K562 (cell line): ENCODE results near the gene DIP2A. TPM values are rescaled to one million over a fixed set of nuclear protein-coding genes. Genes with fewer than 3 reads are reported as not detected.

Source experiments
- ATAC-seq: fragments of 200-7000 bp; cut with Tn5 transposase; 3 replicates; pipeline ENCODE4 v1.9.1; 2020; ENCODE audit warnings: moderate library complexity
- BruUV-seq: library from RNA; stranded (reverse); fragments of 400-500 nt; replicated peaks from 2 replicates; lab custom pipeline; 2021; lab: Mats Ljungman, UMichigan
- CTCF ChIA-PET: fragments of 300-600 bp; formaldehyde crosslinking; extraction: SDS; loops from one replicate; lab custom pipeline; 2021; ENCODE audit warnings: low intra/inter-chr PET ratio; lab: Yijun Ruan, JAX
- POLR2A ChIA-PET: fragments of 300-600, 350-650 bp; sonication (Branson Sonifier 250); formaldehyde crosslinking; extraction: SDS; loops from one replicate; lab custom pipeline; 2021; ENCODE audit warnings: antibody characterized with exemption, inconsistent platforms; lab: Yijun Ruan, JAX
- DNase-seq, 4 experiments: peaks; one replicate each; pipeline versions ENCODE4 v3.0.0 to v3.0.0-alpha.2; 2011 to 2018; ENCODE audit warnings: low spot score in 3 of 4, mixed read lengths in 3 of 4; ENCODE audit errors: extremely low read depth in 1 of 4
- FAIRE-seq: peaks from 2 replicates; lab custom pipeline; 2011; peaks lifted over from hg19 to GRCh38; lab: Jason Lieb, UNC
- H2AFZ ChIP-seq: 2 replicates; pipeline ENCODE4 v1.6.0; 2011; ENCODE audit warnings: low read depth, low read length, control low read depth, inconsistent platforms
- H3K27ac ChIP-seq: fragments of 200-600 bp; 3 replicates; pipeline ENCODE4 v1.8.0; 2011; ENCODE audit warnings: low read depth, mild to moderate bottlenecking, control low read depth, inconsistent platforms, low read length, moderate library complexity, mixed read lengths; ENCODE audit errors: extremely low read depth
- H3K27me3 ChIP-seq, 2 experiments: fragments of 300-600 bp in 1 of 2; 2 replicates in 1 of 2; 3 replicates in 1 of 2; pipeline versions ENCODE4 v1.6.0 to v1.8.0; 2011; ENCODE audit warnings: inconsistent platforms in 2 of 2, low read length in 2 of 2, mild to moderate bottlenecking in 1 of 2, mixed read lengths in 1 of 2, moderate library complexity in 1 of 2; ENCODE audit not compliant: control insufficient read depth in 2 of 2, insufficient read depth in 2 of 2
- H3K36me3 ChIP-seq: fragments of 300-600 bp; 3 replicates; pipeline ENCODE4 v1.8.0; 2011; ENCODE audit warnings: mild to moderate bottlenecking, low read length, inconsistent platforms; ENCODE audit not compliant: control insufficient read depth, insufficient read depth
- H3K4me1 ChIP-seq, 2 experiments: fragments of 200-600 bp in 1 of 2; replicated peaks in 1 of 2; 2 replicates in 1 of 2; 3 replicates in 1 of 2; pipeline versions ENCODE4 v1.5.1 to v1.8.0; 2011; ENCODE audit warnings: inconsistent platforms in 2 of 2, low read length in 2 of 2, mild to moderate bottlenecking in 1 of 2, mixed read lengths in 1 of 2, moderate library complexity in 1 of 2; ENCODE audit not compliant: control insufficient read depth in 2 of 2, insufficient read depth in 2 of 2
- H3K4me2 ChIP-seq: 2 replicates; pipeline ENCODE4 v1.6.1; 2011; ENCODE audit warnings: low read length, control low read depth, inconsistent platforms, mixed read lengths; ENCODE audit not compliant: insufficient read depth
- H3K4me3 ChIP-seq: fragments of 200-600 bp; sonication (generic), shearing (Covaris generic); 2 replicates; pipeline ENCODE4 v1.5.1; 2016; ENCODE audit warnings: control low read depth, inconsistent platforms
- H3K79me2 ChIP-seq: fragments of 200-600 bp; 3 replicates; pipeline ENCODE4 v1.8.0; 2011; ENCODE audit warnings: low read length, inconsistent platforms; ENCODE audit not compliant: control insufficient read depth, insufficient read depth
- H3K9ac ChIP-seq, 2 experiments: 2 replicates each; pipeline versions ENCODE4 v1.6.0 to v1.6.1; 2011; ENCODE audit warnings: low read depth in 2 of 2, low read length in 2 of 2, control low read depth in 1 of 2, inconsistent platforms in 1 of 2, mild to moderate bottlenecking in 1 of 2, mixed read lengths in 1 of 2; ENCODE audit not compliant: insufficient read depth in 1 of 2
- H3K9me1 ChIP-seq: one replicate; pipeline ENCODE4 v1.6.0; 2011; ENCODE audit warnings: inconsistent platforms, mild to moderate bottlenecking, low read length, moderate library complexity; ENCODE audit not compliant: control insufficient read depth, insufficient read depth
- H3K9me3 ChIP-seq: replicated peaks from 2 replicates; pipeline ENCODE4 v1.5.1; 2011; ENCODE audit warnings: low read depth, low read length, inconsistent platforms; ENCODE audit not compliant: control insufficient read depth, insufficient read depth
- H4K20me1 ChIP-seq: replicated peaks from 2 replicates; pipeline ENCODE4 v1.6.1; 2011; ENCODE audit warnings: low read length, inconsistent platforms, mixed read lengths; ENCODE audit not compliant: control insufficient read depth, insufficient read depth
- COPS2 ChIP-seq: fragments of 450-650 bp; conservative IDR thresholded peaks from 2 replicates; pipeline ENCODE4 v1.6.1; 2016; ENCODE audit warnings: mild to moderate bottlenecking, moderate library complexity
- GTF3C2 ChIP-seq: IDR thresholded peaks from 3 replicates; pipeline ENCODE4 v1.6.1; 2011; ENCODE audit warnings: borderline replicate concordance, mild to moderate bottlenecking, moderate library complexity; ENCODE audit not compliant: insufficient read length; ENCODE audit errors: extremely low read depth
- HDAC2 ChIP-seq: fragments of 450-650 bp; IDR thresholded peaks from 2 replicates; pipeline ENCODE4 v1.6.1; 2016; ENCODE audit warnings: mild to moderate bottlenecking
- POLR2A ChIP-seq: fragments of 450-650 bp; conservative IDR thresholded peaks from 2 replicates; pipeline ENCODE4 v1.6.1; 2016
- XRCC3 ChIP-seq: fragments of 450-650 bp; IDR thresholded peaks from 2 replicates; pipeline ENCODE4 v1.6.1; 2017; ENCODE audit warnings: mild to moderate bottlenecking, moderate library complexity
- WGBS: fragments of 100-300 bp; shearing (Covaris generic); methylation state at CpG from one replicate; pipeline ENCODE4 v1.1.6; 2016; ENCODE audit warnings: low coverage, mixed read lengths; ENCODE audit not compliant: insufficient coverage; ENCODE audit errors: missing lambda C conversion rate; 5-methylcytosine and 5-hydroxymethylcytosine counted together
- in situ Hi-C: fragments of 300-500 bp; cut with MboI; formaldehyde crosslinking; loops from 4 replicates; pipeline ENCODE4 v1.15.0; 2018; ENCODE audit warnings: inconsistent platforms, mixed read lengths
- intact Hi-C: fragments of 100-400 bp; cut with micrococcal nuclease; formaldehyde crosslinking; loops from 2 replicates; pipeline ENCODE4 v1.14.2; 2022
- polyA plus RNA-seq, 8 experiments: library from polyadenylated mRNA; depleted of rRNA in 4 of 8; stranded (reverse) in 5 of 8; unstranded in 3 of 8; fragments of >200 nt; fragmentation: Nextera tagmentation in 2 of 8; fragmentation: Illumina TruSeq in 1 of 8; extraction: Ambion mirVana in 2 of 8; extraction: Trizol in 1 of 8; gene quantifications; 2 replicates each; pipeline versions ENCODE4 v1.2.1 to v1.2.3, GENCODE V29; 2011 to 2014; ENCODE audit warnings: inconsistent platforms in 1 of 8, missing spikeins in 1 of 8
- total RNA-seq, 7 experiments: library from RNA; depleted of rRNA in 6 of 7; stranded (reverse); fragments of >200 nt in 6 of 7; fragmentation: Illumina TruSeq in 2 of 7; extraction: Trizol in 2 of 7; gene quantifications; 2 replicates each; pipeline versions ENCODE4 v1.2.1 to v1.2.3, GENCODE V29; 2011 to 2021; ENCODE audit warnings: low replicate concordance in 1 of 7

Gene DIP2A
- total and polyA plus RNA-seq, 9 of the 15 experiments (the other 6 are each of a cell fraction or from before 2014, with no cell fraction given), result 4.3 to 34.5 (median 20.3) TPM

GRCh38 chr21:46452710-46453109, 6.0 kb upstream of the DIP2A start:
- no peak for FAIRE-seq
- no peak for ATAC-seq
- Histone ChIP-seq H3K9ac (no peak overlapping the region), H3K4me2 (no peak overlapping the region), H2AFZ (no peak overlapping the region), H3K36me3 (peaks cover 35% of the 10 kb centered on the region), H3K4me3 (no peak overlapping the region)
- intact Hi-C loops, result loop anchor here (10.0 kb wide), 1 partner anchor 228 kb away; the partner anchor contains the start of gene LSS
- TF ChIP-seq COPS2, result no peak
- no peak for TF ChIP-seq GTF3C2
- TF ChIP-seq HDAC2, result no peak
- TF ChIP-seq POLR2A, result no peak
- no peak for TF ChIP-seq XRCC3
- TF ChIP-seq, all 486 proteins: peak for 0
- Histone ChIP-seq H4K20me1 (no peaks in the 10 kb centered on the region), H3K27ac (no peak overlapping the region), H3K4me1 (peaks cover 17 to 27% of the 10 kb centered on the region in 2 experiments), H3K27me3 (no peaks in the 10 kb centered on the region), H3K9me1 (no peaks in the 10 kb centered on the region), H3K9me3 (no peaks in the 10 kb centered on the region; the same call in 1 of the 2 replicates), H3K79me2 (peaks cover 55% of the 10 kb centered on the region)
- DNase-seq, result no peak
- CTCF ChIA-PET, result no interaction called here
- BruUV-seq, result no TSS peak
- WGBS, result 97% methylated on average over 5 of the region's 5 CpGs
- POLR2A ChIA-PET, result interaction anchor here (0.7 kb wide), 1 partner anchor 103 kb away, joined by 3 read pairs; no protein-coding TSS in a partner anchor
- in situ Hi-C loops, result no loop called here
